Stomach (tissue), 9 donors: Measurements from ENCODE around the gene ROBO2. TPM values are rescaled to one million over a fixed set of nuclear protein-coding genes. Genes with fewer than 3 reads are reported as not detected.

ENCODE experiments used
- DNase-seq, 2 donors: peaks; one replicate each; pipeline versions ENCODE4 v3.0.0 to v3.0.0-alpha.2; 2013 to 2019
- H3K27ac ChIP-seq, 5 donors: fragments of 200-600 bp in 4 of 5; sonication (generic) in 4 of 5; one replicate each; pipeline ENCODE4 v1.5.1; 2013 to 2019; ENCODE audit warnings: mild to moderate bottlenecking in 1 of 5, moderate library complexity in 1 of 5
- H3K27me3 ChIP-seq, 3 donors: fragments of 200-600 bp; sonication (generic); one replicate each; pipeline ENCODE4 v1.5.1; 2017 to 2019; ENCODE audit warnings: mixed run types in 1 of 3
- H3K36me3 ChIP-seq, 4 donors: fragments of 200-600 bp; sonication (generic); 1 replicate in 3 of 4; 2 replicates in 1 of 4; pipeline ENCODE4 v1.5.1; 2016 to 2019
- H3K4me1 ChIP-seq, 4 donors: fragments of 200-600 bp; sonication (generic); one replicate each; pipeline ENCODE4 v1.5.1; 2016 to 2019
- H3K4me3 ChIP-seq, 4 donors: fragments of 200-600 bp; sonication (generic) in 3 of 4; one replicate each; pipeline ENCODE4 v1.5.1; 2016 to 2019; ENCODE audit warnings: mild to moderate bottlenecking in 1 of 4
- H3K9me3 ChIP-seq, 4 donors: fragments of 200-600 bp; sonication (generic); one replicate each; pipeline ENCODE4 v1.5.1; 2016 to 2019
- CTCF ChIP-seq, 7 experiments: fragments of 450-650 bp in 4 of 7; fragments of 200-600 bp in 3 of 7; sonication (generic) in 3 of 7; IDR thresholded peaks; one replicate each; pipeline ENCODE4 v1.5.1; 2016 to 2019; ENCODE audit warnings: antibody characterized with exemption in 7 of 7, control low read depth in 2 of 7, mild to moderate bottlenecking in 1 of 7
- EP300 ChIP-seq: sonication (generic); formaldehyde crosslinking; IDR thresholded peaks from one replicate; pipeline ENCODE4 v1.6.1; 2017; ENCODE audit warnings: antibody characterized with exemption
- POLR2A ChIP-seq, 4 donors: fragments of 450-650 bp; IDR thresholded peaks; one replicate each; pipeline ENCODE4 v1.6.1; 2016; ENCODE audit warnings: antibody characterized with exemption in 4 of 4, control low read depth in 2 of 4, mild to moderate bottlenecking in 1 of 4, moderate library complexity in 1 of 4
- POLR2AphosphoS5 ChIP-seq, 3 donors: sonication (generic); formaldehyde crosslinking; IDR thresholded peaks; one replicate each; pipeline ENCODE4 v1.6.1; 2016; ENCODE audit warnings: antibody characterized with exemption in 3 of 3
- WGBS, 5 donors: extraction: QIAGEN DNeasy Blood & Tissue Kit in 3 of 5; methylation state at CpG; one replicate each; pipeline versions ENCODE4 v1.1.5 to v1.1.7; 2013 to 2018; 5-methylcytosine and 5-hydroxymethylcytosine counted together
- intact Hi-C: fragments of 100-400 bp; cut with DNase I; formaldehyde crosslinking; loops from one replicate; pipeline ENCODE4 v1.15.1; 2023; ENCODE audit warnings: low total_unique reads
- polyA plus RNA-seq, 3 donors: library from polyadenylated mRNA; stranded (reverse); fragments of 200-250 nt; gene quantifications; one replicate each; pipeline ENCODE4 v1.2.3, GENCODE V29; 2013
- total RNA-seq, 5 donors: library from RNA; depleted of rRNA; stranded (reverse); fragments of >200 nt; gene quantifications; one replicate each; pipeline versions ENCODE4 v1.1.0 to v1.2.3, GENCODE V29; 2014 to 2016
- donor health status: healthy with polysubstance abuse.
- donor health status: Bipolar disorder and iron deficiency.
- donor health status: healthy.

ROBO2 gene
- total and polyA plus RNA-seq, 8 donors: 0.25 to 11.4 (median 0.45) TPM; not detected in 2

- no peaks in the 10 kb centered on the region for H3K4me1 ChIP-seq
- WGBS, 5 donors: 78 to 86% (median 81%) methylated on average over 5 of the region's 5 CpGs
- no peak overlapping the region for H3K4me3 ChIP-seq
- no peaks in the 10 kb centered on the region for H3K27me3 ChIP-seq
- no peaks in the 10 kb centered on the region for H3K36me3 ChIP-seq
- intact Hi-C loops: no loop called here
- H3K27ac ChIP-seq: no peak overlapping the region
- DNase-seq: no peak
- no peaks in the 10 kb centered on the region for H3K9me3 ChIP-seq
- TF ChIP-seq POLR2AphosphoS5 (IDR thresholded peaks at IDR 0.05) (no peak), CTCF (IDR thresholded peaks at IDR 0.05) (no peak), EP300 (no peak), POLR2A (IDR thresholded peaks at IDR 0.05) (no peak)
Observed at GRCh38 chr3:77296527-77296926, 256.6 kb downstream of the ROBO2 start.

- no peaks in the 10 kb centered on the region for H3K36me3 ChIP-seq
- no peaks in the 10 kb centered on the region for H3K9me3 ChIP-seq
- H3K27me3 ChIP-seq: no peaks in the 10 kb centered on the region
- TF ChIP-seq EP300 (no peak), POLR2AphosphoS5 (IDR thresholded peaks at IDR 0.05) (no peak), POLR2A (IDR thresholded peaks at IDR 0.05) (no peak), CTCF (IDR thresholded peaks at IDR 0.05) (no peak)
- intact Hi-C loops: no loop called here
- H3K27ac ChIP-seq: no peak overlapping the region
- H3K4me1 ChIP-seq: no peaks in the 10 kb centered on the region
- DNase-seq: peak in 1 of 2 donors; percentile 12
- WGBS, 5 donors: 61 to 82% (median 78%) methylated on average over 1 of the region's 1 CpG
- H3K4me3 ChIP-seq: no peak overlapping the region
Observed at GRCh38 chr3:77298417-77298816, 258.5 kb downstream of the ROBO2 start.

- H3K9me3 ChIP-seq: no peaks in the 10 kb centered on the region
- no peaks in the 10 kb centered on the region for H3K4me1 ChIP-seq
- no peaks in the 10 kb centered on the region for H3K27me3 ChIP-seq
- no peak overlapping the region for H3K4me3 ChIP-seq
- intact Hi-C loops: no loop called here
- no peak overlapping the region for H3K27ac ChIP-seq
- WGBS, 5 donors: 76 to 82% (median 82%) methylated on average over 12 of the region's 12 CpGs
- TF ChIP-seq POLR2A (IDR thresholded peaks at IDR 0.05) (no peak), CTCF (IDR thresholded peaks at IDR 0.05) (no peak), POLR2AphosphoS5 (IDR thresholded peaks at IDR 0.05) (no peak), EP300 (no peak)
- no peak for DNase-seq
- H3K36me3 ChIP-seq: no peaks in the 10 kb centered on the region
Observed at GRCh38 chr3:77303955-77304699, 264.2 kb downstream of the ROBO2 start.

- no peak overlapping the region for H3K27ac ChIP-seq
- no peaks in the 10 kb centered on the region for H3K4me1 ChIP-seq
- intact Hi-C loops: no loop called here
- H3K9me3 ChIP-seq: no peaks in the 10 kb centered on the region
- H3K36me3 ChIP-seq: no peaks in the 10 kb centered on the region
- H3K27me3 ChIP-seq: no peaks in the 10 kb centered on the region
- 28 to 61% (median 55%) methylated on average over 3 of the region's 3 CpGs for WGBS, 5 donors
- TF ChIP-seq POLR2A (IDR thresholded peaks at IDR 0.05): no peak
- no peak for TF ChIP-seq CTCF (IDR thresholded peaks at IDR 0.05)
- no peak for TF ChIP-seq POLR2AphosphoS5 (IDR thresholded peaks at IDR 0.05)
- TF ChIP-seq EP300: no peak
- no peak for DNase-seq
- no peak overlapping the region for H3K4me3 ChIP-seq
Observed at GRCh38 chr3:77304700-77305021, 264.8 kb downstream of the ROBO2 start.
